Lower lobe of right lung (tissue), 2 donors: ENCODE data around the gene KIF25. TPM values are rescaled to one million over a fixed set of nuclear protein-coding genes. Genes with fewer than 3 reads are reported as not detected.

Experiments used
- ATAC-seq, 2 donors: fragments of 200-7000 bp; cut with Tn5 transposase; one replicate each; pipeline ENCODE4 v1.9.1; 2020 to 2022; ENCODE audit warnings: mild to moderate bottlenecking in 2 of 2, moderate library complexity in 2 of 2
- DNase-seq: peaks from one replicate; pipeline ENCODE4 v3.0.0-alpha.2; 2020
- H3K27ac ChIP-seq: fragments of 200-600 bp; one replicate; pipeline ENCODE4 v1.8.0; 2022
- H3K27me3 ChIP-seq: fragments of 200-600 bp; one replicate; pipeline ENCODE4 v1.8.0; 2022; ENCODE audit warnings: low read depth
- H3K36me3 ChIP-seq: fragments of 200-600 bp; one replicate; pipeline ENCODE4 v1.8.0; 2022; ENCODE audit warnings: mild to moderate bottlenecking
- H3K4me1 ChIP-seq: fragments of 200-600 bp; one replicate; pipeline ENCODE4 v1.8.0; 2022
- H3K4me3 ChIP-seq: fragments of 200-600 bp; one replicate; pipeline ENCODE4 v1.8.0; 2022; ENCODE audit warnings: mild to moderate bottlenecking
- H3K9me3 ChIP-seq: fragments of 200-600 bp; one replicate; pipeline ENCODE4 v1.8.0; 2022
- intact Hi-C: fragments of 100-400 bp; cut with DNase I; formaldehyde crosslinking; loops from one replicate; pipeline ENCODE4 v1.11.0; 2022
- total RNA-seq: library from RNA; stranded (reverse); fragmentation: NEBNext Ultra II Directional; extraction: Animal tissue kit (Norgen Biotek cat#: 25700); gene quantifications from one replicate; pipeline ENCODE4 v1.2.1, GENCODE V29; 2021
- TF ChIP-seq, protein P1 (sequence below): fragments of 200-600 bp; IDR thresholded peaks from one replicate; pipeline ENCODE4 v1.8.0; 2022; ENCODE audit warnings: antibody characterized with exemption, mild to moderate bottlenecking
- donor health status: DM: no; HTN: yes; CAD: no; lungs with severe emphysema.

Gene KIF25
- total RNA-seq, 1 donor from 2014 or later, result 0.56 TPM

DNA sequence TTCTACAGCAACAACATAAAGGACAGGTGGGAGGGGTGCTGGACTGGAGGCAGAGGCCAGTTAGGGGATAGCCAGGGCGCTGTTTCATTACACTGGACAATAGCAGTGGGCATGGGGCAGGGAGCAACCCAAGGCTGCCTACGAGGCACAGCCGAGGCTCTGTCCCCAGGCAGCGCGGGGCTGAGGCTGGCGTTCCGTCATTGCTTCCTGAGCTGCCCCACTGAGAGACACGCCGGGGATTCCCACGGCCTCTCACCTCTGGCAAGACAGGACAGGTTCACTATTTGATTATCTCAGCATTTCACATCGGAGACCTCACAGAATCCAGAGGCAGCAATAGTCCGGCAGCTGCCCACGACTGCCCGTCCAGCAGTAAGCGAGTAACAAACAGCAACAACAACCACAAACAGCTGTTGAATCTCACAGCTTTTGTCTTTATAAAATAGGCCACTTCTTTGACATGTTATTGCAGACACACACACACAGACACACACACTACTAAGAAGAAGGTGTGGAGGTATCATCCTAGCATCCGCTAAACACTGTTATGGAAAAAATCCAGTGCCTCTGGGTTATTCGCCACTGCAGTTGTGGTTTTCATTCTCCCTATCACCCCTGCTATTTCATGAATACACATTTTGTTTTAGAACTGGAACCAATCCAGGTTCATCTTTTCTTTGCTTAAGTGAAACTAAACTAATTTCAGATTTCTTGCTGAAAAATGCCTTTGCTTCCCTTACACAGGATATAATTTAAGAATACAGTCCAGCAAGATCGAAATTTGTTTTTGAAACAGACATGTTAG is 19.5 kb downstream of the KIF25 start:
- H3K4me3 ChIP-seq, result no peak overlapping the region
- ATAC-seq, result peak in 1 of 2 donors; percentile 19
- peaks cover 9% of the 10 kb centered on the region for H3K9me3 ChIP-seq
- no peaks in the 10 kb centered on the region for H3K27me3 ChIP-seq
- DNase-seq, result peak; percentile 22
- H3K4me1 ChIP-seq, result no peaks in the 10 kb centered on the region
- TF ChIP-seq, protein P1, sequence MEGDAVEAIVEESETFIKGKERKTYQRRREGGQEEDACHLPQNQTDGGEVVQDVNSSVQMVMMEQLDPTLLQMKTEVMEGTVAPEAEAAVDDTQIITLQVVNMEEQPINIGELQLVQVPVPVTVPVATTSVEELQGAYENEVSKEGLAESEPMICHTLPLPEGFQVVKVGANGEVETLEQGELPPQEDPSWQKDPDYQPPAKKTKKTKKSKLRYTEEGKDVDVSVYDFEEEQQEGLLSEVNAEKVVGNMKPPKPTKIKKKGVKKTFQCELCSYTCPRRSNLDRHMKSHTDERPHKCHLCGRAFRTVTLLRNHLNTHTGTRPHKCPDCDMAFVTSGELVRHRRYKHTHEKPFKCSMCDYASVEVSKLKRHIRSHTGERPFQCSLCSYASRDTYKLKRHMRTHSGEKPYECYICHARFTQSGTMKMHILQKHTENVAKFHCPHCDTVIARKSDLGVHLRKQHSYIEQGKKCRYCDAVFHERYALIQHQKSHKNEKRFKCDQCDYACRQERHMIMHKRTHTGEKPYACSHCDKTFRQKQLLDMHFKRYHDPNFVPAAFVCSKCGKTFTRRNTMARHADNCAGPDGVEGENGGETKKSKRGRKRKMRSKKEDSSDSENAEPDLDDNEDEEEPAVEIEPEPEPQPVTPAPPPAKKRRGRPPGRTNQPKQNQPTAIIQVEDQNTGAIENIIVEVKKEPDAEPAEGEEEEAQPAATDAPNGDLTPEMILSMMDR, result no peak
- H3K36me3 ChIP-seq, result no peaks in the 10 kb centered on the region
- intact Hi-C loops, result no loop called here
- no peak overlapping the region for H3K27ac ChIP-seq

DNA sequence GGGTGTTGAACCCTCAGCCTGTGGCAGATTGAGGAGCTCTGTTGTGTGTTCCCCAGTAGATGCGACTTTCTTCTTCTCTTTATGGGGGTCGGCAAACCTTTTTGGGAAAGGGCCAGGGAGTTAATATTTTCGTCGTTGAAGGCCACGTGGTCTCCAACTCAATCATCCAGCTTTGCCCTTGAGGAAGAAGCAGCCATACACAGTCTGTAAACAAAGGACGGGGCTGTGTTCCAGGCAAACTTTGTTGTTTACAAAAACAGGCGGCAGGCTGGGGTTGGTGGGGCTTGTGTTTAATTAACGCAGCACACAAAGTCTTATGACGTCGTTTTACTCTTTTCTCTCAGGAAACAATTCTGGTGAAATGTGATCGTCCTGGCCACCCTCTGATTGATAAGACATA is 20.2 kb downstream of the KIF25 start:
- DNase-seq (no peak), ATAC-seq (no peak)
- Histone ChIP-seq H3K27ac (no peak overlapping the region), H3K4me1 (no peaks in the 10 kb centered on the region), H3K4me3 (no peak overlapping the region), H3K27me3 (no peaks in the 10 kb centered on the region), H3K9me3 (peaks cover 2% of the 10 kb centered on the region), H3K36me3 (no peaks in the 10 kb centered on the region)
- intact Hi-C loops, result no loop called here
- TF ChIP-seq, protein P1, result no peak

DNA sequence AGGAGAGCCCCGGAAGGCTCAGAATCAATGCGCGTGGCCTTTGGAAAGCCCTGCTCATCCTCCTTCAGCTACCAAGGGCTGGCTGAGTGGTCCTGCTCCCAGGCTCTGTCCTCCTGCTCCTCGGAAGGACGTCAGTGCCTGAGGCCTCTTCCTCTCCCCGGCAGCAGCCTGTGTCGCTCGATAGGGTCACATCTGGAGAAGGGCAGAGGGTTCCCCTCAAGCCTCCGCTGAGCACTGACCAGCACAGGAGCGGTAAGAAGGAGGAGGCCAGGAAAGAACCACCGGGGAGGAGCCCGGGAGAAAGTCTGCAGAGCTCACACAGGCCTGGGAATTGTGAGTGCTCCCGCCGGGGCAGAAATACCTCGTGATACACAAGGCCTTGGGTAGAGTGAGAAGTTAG is 21.2 kb downstream of the KIF25 start:
- no peaks in the 10 kb centered on the region for H3K36me3 ChIP-seq
- no peak for ATAC-seq
- no peak overlapping the region for H3K27ac ChIP-seq
- H3K4me3 ChIP-seq, result no peak overlapping the region
- H3K27me3 ChIP-seq, result no peaks in the 10 kb centered on the region
- no peaks in the 10 kb centered on the region for H3K4me1 ChIP-seq
- peak; percentile 13 for DNase-seq
- intact Hi-C loops, result no loop called here
- no peaks in the 10 kb centered on the region for H3K9me3 ChIP-seq
- TF ChIP-seq, protein P1, result no peak

DNA sequence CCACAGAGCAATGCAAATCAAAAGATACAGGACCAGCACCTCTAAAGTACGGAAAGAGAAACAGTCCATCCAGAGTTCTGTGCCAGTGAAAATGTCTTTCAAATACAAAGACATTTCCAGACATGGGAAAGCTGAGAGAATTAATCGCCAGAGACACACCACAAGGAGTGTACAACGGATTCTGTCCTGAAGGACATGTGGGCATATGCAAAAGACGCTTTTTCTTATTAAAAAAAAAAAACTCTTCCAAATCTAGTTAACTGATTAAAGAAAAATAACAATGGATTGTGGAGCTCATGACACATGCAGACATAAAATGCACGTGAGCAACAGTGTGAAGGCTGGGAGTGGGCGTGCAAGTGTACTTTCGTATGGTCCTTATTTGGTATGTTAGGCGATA is 22.8 kb downstream of the KIF25 start:
- intact Hi-C loops, result no loop called here
- no peak overlapping the region for H3K4me3 ChIP-seq
- H3K36me3 ChIP-seq, result no peaks in the 10 kb centered on the region
- no peaks in the 10 kb centered on the region for H3K27me3 ChIP-seq
- no peak overlapping the region for H3K27ac ChIP-seq
- ATAC-seq, result no peak
- DNase-seq, result no peak
- H3K9me3 ChIP-seq, result no peaks in the 10 kb centered on the region
- TF ChIP-seq, protein P1, result no peak
- H3K4me1 ChIP-seq, result no peaks in the 10 kb centered on the region

DNA sequence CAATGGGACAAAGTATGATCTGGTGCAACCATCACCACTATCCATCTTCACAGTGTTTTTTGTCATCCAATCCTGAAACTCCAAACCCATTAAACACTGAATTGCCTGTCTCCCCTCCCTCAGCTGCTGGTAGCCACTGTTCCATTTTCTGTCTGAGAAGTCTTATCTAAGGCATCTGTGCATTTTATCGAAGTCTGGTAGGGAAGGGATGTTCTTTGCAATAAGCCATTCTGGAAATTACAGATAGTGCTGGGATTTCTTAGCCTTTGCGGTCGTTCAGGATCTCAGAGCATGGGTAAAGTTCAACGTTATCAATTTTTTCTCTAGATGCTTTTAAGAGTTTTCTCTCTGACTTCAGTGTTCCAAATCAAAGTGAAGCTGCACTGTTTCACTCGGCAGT is 24.1 kb downstream of the KIF25 start:
- Histone ChIP-seq H3K4me3 (no peak overlapping the region), H3K27ac (no peak overlapping the region), H3K36me3 (no peaks in the 10 kb centered on the region), H3K9me3 (no peaks in the 10 kb centered on the region), H3K4me1 (no peaks in the 10 kb centered on the region), H3K27me3 (no peaks in the 10 kb centered on the region)
- intact Hi-C loops, result no loop called here
- TF ChIP-seq, protein P1, result no peak
- no peak for ATAC-seq
- no peak for DNase-seq
